ENCODE measurements around the gene TMEM45B. TPM values are rescaled to one million over a fixed set of nuclear protein-coding genes. Genes with fewer than 3 reads are reported as not detected.
A peak's percentile ranks its signal among the peaks of the same experiment; 100 is the strongest.

TMEM45B gene
- polyA plus RNA-seq (2011; rRNA removed) (0.13 and 0.44 TPM in 2 replicates), polyA plus RNA-seq (2017; fragmentation: RNase III; extraction: RNeasy Plus Mini Kit Qiagen cat#74134 plus additional on column Dnase treatment) (not detected in 3 replicates), polyA minus RNA-seq (2011; rRNA and poly(A)+ RNA removed) (not detected in 2 replicates)
- 0.04 TPM in 2 replicates for polyA plus RNA-seq (2012; cell fraction: cytosol; rRNA removed)
- polyA plus RNA-seq (2012; cell fraction: nucleus; rRNA removed), result 0.02 TPM in 1 of 2 replicates, not detected in the other

DNA sequence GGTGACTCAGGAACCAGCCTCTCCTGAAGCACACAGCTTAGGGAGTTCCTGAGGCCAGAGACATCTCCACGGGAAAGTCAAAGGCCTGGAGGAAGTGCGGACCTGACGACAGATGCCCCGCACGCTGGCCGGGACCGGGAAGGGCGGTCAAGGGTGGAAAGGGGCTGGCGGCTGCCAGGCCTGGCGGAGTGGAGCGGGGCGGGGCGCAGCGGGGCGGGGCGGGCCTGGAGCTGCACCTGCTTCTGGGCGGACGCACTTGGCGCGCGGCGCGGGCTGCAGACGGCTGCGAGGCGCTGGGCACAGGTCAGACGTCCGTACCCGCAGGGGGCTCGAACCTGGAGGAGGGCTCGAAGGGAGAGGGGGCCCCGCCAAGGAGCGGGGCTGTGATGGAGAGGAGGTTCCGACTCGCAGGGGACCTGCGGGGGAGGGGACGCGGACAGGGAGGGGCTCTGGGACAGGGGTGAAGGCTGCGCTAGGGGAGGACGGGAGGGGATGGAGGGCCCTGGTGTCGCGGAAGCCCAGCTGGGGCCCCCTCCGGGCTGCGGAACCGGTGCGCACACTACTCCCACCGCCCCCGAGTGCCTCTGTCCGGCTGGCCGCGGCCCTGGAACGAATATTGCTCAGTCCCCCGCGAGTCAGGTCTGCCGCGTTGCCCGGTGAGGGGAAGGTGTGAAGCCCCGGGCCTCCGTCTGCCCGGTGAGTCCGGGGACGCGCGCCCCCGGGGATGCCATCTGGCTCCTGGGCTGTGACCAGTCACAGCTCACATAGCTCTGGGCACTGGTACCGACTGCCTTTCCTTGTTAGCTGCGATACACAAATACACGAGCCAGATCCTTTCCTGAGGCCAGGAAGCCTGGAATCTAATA, at the start of gene TMEM45B:
TMEM45B (plus strand) TSS at position 253 of the 866 bp plus-strand sequence. CDS start 36,635 bp downstream, outside the sequence.
- CTCF ChIA-PET, result interaction anchor here (0.6 kb wide), 1 partner anchor 63 kb away, joined by 4 read pairs; no protein-coding TSS in a partner anchor
- Histone ChIP-seq H3K9me3 (no peaks in the 10 kb centered on the region), H3K4me2 (peak within 1 kb of the TSS; percentile 71), H3K27ac (no peak within 1 kb of the TSS), H3K4me1 (no peaks in the 10 kb centered on the region), H3K4me3 (peak within 1 kb of the TSS; percentile 34; the same call in 2 of the 3 replicates)
- FAIRE-seq (no peak), DNase-seq (ENCODE audit: low read depth in 1 of 2, low spot score in 1 of 2) (no peak), ATAC-seq (peak; percentile 48 to 63; a peak in 5 of 6 replicates)
- no peak for TF ChIP-seq CHD2 (IDR thresholded peaks at IDR 0.05; ENCODE audit: low read length, partially characterized antibody)
- no peak for TF ChIP-seq HES2 (IDR thresholded peaks at IDR 0.05)
- no peak for TF ChIP-seq TP53 (CRISPR knock-in tag; IDR thresholded peaks at IDR 0.05)
- TF ChIP-seq MAZ (IDR thresholded peaks at IDR 0.05; ENCODE audit: borderline replicate concordance, low read depth, low read length), result no peak
- no peak for TF ChIP-seq GATA3 (IDR thresholded peaks at IDR 0.05; ENCODE audit: borderline replicate concordance)
- TF ChIP-seq, protein P1, sequence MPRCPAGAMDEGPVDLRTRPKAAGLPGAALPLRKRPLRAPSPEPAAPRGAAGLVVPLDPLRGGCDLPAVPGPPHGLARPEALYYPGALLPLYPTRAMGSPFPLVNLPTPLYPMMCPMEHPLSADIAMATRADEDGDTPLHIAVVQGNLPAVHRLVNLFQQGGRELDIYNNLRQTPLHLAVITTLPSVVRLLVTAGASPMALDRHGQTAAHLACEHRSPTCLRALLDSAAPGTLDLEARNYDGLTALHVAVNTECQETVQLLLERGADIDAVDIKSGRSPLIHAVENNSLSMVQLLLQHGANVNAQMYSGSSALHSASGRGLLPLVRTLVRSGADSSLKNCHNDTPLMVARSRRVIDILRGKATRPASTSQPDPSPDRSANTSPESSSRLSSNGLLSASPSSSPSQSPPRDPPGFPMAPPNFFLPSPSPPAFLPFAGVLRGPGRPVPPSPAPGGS (IDR thresholded peaks at IDR 0.05), result no peak
- no peak for TF ChIP-seq HEYL (CRISPR knock-in tag; IDR thresholded peaks at IDR 0.05)
- TF ChIP-seq NFE2L2 (conservative IDR thresholded peaks at IDR 0.05; ENCODE audit: low read length), result no peak
- no peak for TF ChIP-seq MYC (IDR thresholded peaks at IDR 0.05; ENCODE audit: borderline replicate concordance, low read length)
- POLR2A ChIA-PET, result interaction anchor here (0.6 kb wide), 1 partner anchor 357 kb away, joined by 3 read pairs; no protein-coding TSS in a partner anchor
- 0% methylated on average over 3 of the region's 68 CpGs for WGBS (ENCODE audit: missing lambda C conversion rate)

- ATAC-seq, result peak; percentile 85 to 94
- ChIA-PET CTCF (interaction anchor here (0.7 to 1.3 kb wide), 6 partner anchors 9 to 99 kb away, joined by 3 to 5 read pairs (median 4); no protein-coding TSS in a partner anchor), POLR2A (no interaction called here)
- TF ChIP-seq RAD21 (conservative IDR thresholded peaks at IDR 0.05 in 1 of 2, IDR thresholded peaks at IDR 0.05 in 1 of 2), result peak; percentile 37 to 57; a peak in 3 of 5 replicates
- TF ChIP-seq PBX3 (IDR thresholded peaks at IDR 0.05), result no peak
- TF ChIP-seq RNF2 (IDR thresholded peaks at IDR 0.05; ENCODE audit: borderline replicate concordance, low read depth), result no peak
- TF ChIP-seq ESRRA (IDR thresholded peaks at IDR 0.05; ENCODE audit: borderline replicate concordance, low read length), result no peak
- TF ChIP-seq EHF (CRISPR knock-in tag; IDR thresholded peaks at IDR 0.05), result no peak
- no peak for TF ChIP-seq KDM5A (IDR thresholded peaks at IDR 0.05)
- TF ChIP-seq GATA3 (IDR thresholded peaks at IDR 0.05; ENCODE audit: borderline replicate concordance), result no peak
- TF ChIP-seq CTCF (IDR thresholded peaks at IDR 0.05), result peak; percentile 44
- no peaks in the 10 kb centered on the region for H3K9me3 ChIP-seq
- H3K4me3 ChIP-seq, result no peak overlapping the region
- H3K4me2 ChIP-seq, result peak overlapping the region; percentile 49; the same call in 2 of the 3 replicates
- no peak overlapping the region for H3K27ac ChIP-seq
- peak in 1 of 2 experiments; percentile 41 for DNase-seq (ENCODE audit: low read depth in 1 of 2, low spot score in 1 of 2)
- FAIRE-seq, result no peak
- WGBS (ENCODE audit: missing lambda C conversion rate), result 5% methylated on average over 7 of the region's 7 CpGs
- no peaks in the 10 kb centered on the region for H3K4me1 ChIP-seq
These were observed 48.6 kb upstream of the TMEM45B start for GRCh38 chr11:129766898-129767604.
